ENCODE results near the gene ITSN2.
A peak's percentile ranks its signal among the peaks of the same experiment; 100 is the strongest.
"Not testable (repeated sequence)": the region's sequence is repeated elsewhere in the genome, so short reads cannot be mapped to it uniquely, and the experiment has no call there.

ITSN2 gene

GRCh38 chr2:24362253-24362652, 1.9 kb upstream of the ITSN2 start:
- peak; percentile 54 for DNase-seq

GRCh38 chr2:24360963-24361330, 611 bp upstream of the ITSN2 start:
- DNase-seq: no peak

DNA sequence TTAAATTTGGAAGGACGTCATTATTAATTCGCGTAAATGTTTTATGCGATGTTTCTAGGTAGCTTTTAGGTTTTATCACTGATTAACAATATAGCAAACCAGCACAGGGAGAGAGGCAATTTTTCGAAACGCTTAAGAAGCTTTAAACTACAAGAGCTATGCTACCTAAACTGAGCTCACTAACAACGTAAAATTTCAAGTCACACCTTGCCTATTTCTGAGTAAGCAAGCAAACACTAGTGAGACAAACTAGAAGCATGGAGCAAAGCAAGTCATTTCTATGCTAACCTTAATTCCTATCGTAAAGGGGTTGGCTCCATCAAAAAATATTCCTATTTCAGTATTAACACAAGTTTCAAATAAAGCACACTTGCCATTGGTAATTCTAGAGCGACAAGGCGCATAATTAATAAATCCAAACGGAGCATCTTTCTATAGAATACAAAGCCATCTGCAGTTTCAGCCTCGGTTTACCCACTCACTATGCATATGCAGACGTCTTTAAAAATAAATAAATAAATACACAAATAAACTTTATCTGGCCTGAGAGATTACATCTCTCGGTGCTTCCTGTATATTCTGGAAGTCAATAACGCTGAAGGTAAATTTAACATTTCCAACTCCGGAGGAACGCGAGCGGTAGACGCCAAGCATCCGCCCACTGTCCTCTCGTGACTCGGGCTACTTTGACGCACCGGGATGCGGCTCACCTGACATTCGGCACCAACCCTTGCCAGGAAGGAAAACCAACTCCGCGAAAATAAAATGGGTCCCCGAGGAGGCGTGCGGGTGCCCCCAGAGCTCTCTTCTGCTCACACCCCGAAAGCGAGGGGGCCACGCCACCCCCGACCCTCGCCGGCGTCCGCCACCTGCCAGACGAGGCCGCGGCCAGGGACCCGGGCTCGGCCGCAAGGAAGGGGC, 947 bp downstream of the ITSN2 start:
- DNase-seq: peak; percentile 56

GRCh38 chr2:24357767-24358166, 2.6 kb downstream of the ITSN2 start:
- DNase-seq: not testable (repeated sequence)

DNA sequence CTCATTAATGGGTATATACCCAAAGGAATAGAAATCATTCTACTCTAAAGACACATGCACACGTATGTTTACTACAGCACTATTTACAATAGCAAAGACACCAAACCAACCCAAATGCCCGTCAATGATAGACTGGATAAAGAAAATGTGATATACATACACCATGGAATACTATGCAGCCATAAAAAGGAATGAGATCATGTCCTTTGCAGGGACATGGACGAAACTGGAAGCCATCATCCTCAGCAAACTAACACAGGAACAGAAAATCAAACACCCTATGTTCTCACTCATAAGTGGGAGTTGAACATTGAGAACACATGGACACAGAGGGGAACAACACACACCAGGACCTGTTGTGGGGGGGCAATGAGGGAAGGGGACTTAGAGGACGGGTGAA, 3.2 kb downstream of the ITSN2 start:
- DNase-seq: not testable (repeated sequence)

DNA sequence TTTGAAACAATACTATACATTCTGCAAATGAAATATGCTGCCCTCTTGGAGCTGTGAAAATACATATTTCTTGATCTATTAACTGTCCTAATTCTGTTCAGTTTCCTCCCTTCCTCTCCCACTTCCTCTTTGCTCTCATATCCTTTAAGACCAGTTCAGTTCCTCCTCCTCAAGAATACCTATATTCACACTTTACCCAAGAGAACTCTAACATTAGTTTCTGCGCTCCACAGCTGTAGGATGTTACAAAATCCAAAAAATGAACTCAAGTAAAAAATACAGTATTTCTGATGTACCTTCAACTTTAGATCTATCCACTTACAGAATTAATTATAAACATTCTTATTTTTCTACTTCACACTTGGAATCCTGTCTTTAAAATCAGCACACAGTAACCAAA, 5.4 kb downstream of the ITSN2 start:
- no peak for DNase-seq

DNA sequence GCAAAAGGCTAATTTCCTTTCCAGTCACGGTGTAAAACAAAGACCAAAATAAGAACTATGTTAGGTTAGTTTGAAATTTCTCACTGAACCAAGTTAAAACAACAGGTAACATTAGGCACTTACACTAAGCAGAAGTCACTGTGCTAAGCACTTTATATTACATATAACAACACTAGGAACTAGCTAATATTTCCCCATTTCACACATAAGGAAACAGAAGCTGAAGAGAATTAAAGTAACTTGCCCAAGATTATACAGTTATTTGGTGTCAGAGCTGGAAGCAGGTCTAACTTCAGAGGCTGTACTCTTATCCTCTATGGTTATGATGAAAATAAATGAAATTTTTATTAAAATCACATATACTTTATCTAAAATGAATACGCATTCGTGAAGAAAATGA, 5.9 kb downstream of the ITSN2 start:
- no peak for DNase-seq

- DNase-seq: no peak
These were observed 6.4 kb downstream of the ITSN2 start for GRCh38 chr2:24353973-24354372.

DNA sequence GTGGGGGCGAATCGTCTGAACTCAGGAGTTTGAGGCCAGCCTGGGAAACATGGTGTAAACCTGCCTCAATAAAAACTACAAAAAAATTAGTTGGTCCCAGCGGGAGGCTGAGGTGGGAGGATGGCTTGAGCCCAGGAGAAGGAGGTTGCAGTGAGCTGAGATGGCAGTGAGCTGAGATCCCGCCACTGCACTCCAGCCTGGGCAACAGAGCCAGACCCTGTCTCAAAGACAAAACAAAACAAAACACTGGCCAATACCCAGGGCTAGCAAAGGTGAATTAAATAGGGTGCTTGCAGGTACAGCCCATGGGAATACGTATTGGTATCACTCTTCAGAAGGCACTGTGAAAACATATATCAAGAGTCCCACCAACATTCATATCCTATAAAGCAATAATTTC, 7.0 kb downstream of the ITSN2 start:
- no peak for DNase-seq

- DNase-seq: no peak
These were observed 7.7 kb downstream of the ITSN2 start for GRCh38 chr2:24352664-24353063.

DNA sequence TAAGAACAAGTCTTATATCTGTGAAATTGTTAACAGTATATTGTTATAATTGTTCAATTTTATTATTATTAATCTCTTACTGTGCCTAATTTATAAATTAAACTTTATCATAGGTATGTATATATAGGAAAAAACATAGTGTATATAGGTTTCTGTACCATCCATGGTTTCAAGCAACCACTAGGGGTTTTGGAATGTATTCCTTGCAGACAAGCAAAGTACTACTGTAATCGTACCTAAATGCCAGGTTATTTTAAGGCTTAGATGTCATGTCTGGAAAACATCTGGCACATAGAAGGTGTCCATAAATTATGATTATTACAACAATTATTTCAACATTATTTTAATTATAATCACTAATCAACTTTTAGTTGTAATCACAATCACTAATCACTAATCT, 8.4 kb downstream of the ITSN2 start:
- DNase-seq: no peak

DNA sequence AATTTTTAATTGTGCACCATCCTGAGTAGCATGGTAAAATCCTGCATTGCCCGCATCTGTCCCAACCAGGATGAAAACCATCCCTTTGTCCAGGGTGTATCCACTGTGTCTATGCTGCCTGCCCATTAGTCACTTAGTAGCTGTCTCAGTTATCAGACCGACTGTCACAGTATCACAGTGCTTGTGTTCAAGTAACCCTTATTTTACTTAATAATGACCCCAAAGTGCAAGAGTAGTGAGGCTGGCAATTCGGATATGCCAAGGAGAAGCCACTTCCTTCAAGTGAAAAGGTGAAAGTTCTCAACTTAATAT, 8.8 kb downstream of the ITSN2 start:
- no peak for DNase-seq

- no peak for DNase-seq
These were observed 9.3 kb downstream of the ITSN2 start for GRCh38 chr2:24350826-24351626.

DNA sequence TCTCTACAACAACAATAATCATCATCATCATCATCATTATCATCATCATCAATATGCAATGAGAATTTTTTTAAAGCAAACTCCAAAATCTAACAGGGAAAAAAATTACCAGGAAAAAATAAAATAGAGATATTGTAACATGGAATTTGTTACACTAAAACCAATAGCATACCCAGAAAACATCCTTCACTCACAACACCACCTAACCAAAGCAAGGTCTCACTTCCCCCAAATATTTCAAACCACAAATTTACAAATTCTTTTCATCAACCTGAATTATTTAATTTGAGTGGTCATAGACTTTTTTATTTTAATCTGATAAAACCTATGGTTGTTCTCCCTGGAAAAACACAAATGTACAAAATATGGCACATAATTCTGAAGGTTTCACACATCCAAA, 11.2 kb downstream of the ITSN2 start:
- DNase-seq: no peak

GRCh38 chr2:24345937-24346336, 14.4 kb downstream of the ITSN2 start:
- no peak for DNase-seq

- no peak for DNase-seq
These were observed 17.0 kb downstream of the ITSN2 start for GRCh38 chr2:24343225-24343882.

DNA sequence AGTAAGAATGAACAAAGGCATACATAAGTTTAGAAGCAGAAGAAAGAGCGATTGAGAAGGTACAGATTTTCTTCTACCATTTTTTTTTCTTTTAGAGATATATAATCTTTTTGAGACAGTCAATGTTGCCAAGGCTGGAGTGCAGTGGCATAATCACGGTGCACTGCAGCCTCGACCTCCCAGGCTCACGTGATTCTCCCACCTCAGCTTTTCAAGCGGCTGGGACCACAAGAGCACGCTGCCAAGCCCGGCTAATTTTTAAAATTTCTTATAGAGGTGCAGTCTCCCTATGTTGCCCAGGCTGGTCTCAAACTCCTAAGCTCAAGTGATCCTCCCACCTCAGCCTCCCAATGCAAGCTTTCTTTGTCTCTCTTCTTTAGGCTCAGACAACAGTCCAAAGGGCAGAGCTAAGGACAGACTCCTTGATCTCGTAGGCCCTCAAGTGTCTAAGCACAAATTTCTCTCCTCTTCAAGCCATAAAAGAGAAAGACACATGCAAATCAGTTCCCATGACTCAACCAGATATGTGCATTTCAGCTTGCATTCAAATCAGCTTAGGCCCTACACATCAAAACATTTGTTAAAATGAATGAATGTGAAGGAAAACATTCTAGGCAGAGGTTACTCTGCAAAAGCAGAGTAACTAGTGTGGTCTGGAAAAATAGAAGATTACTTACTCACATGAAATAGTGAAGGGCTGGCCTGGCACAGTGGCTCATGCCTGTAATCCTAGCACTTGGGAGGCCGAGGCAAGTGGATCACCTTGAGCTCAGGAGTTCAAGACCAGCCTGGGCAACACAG, 18.0 kb downstream of the ITSN2 start:
- DNase-seq: no peak

GRCh38 chr2:24339856-24340262, 20.5 kb downstream of the ITSN2 start:
- no peak for DNase-seq

DNA sequence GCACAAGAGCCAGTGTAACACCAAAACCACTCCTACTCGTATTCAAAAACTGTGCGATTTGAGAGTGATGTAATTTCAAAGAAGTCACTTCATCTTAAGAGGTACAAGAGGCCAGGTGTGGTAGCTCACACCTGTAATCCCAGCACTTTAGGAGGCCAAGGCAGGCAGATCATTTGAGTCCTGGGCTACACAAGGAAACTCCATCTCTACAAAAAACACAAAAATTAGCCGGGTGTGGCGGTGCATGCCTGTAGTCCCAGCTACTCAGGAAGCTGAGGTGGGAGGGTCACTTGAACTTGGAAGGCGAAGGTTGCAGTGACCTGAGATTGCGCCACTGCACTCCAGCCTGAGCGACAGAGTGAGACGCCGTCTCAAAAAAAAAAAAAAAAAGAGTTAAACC, 21.2 kb downstream of the ITSN2 start:
- DNase-seq: not testable (repeated sequence)

GRCh38 chr2:24337890-24338289, 22.4 kb downstream of the ITSN2 start:
- no peak for DNase-seq

- no peak for DNase-seq
These were observed 23.5 kb downstream of the ITSN2 start for GRCh38 chr2:24336811-24337210.

GRCh38 chr2:24334245-24334633, 26.1 kb downstream of the ITSN2 start:
- DNase-seq: no peak
